OCI-LY7 (cell line): ENCODE results near the gene ATP2B3. TPM values are rescaled to one million over a fixed set of nuclear protein-coding genes. Genes with fewer than 3 reads are reported as not detected.

Experiments
- BruUV-seq: library from RNA; stranded (reverse); fragments of 400-500 nt; replicated peaks from 2 replicates; lab custom pipeline; 2021; lab: Mats Ljungman, UMichigan
- CTCF ChIA-PET: fragments of 300-600 bp; sonication (Branson Sonifier 250); formaldehyde crosslinking; loops from one replicate; lab custom pipeline; 2022; ENCODE audit warnings: antibody characterized with exemption; ENCODE audit not compliant: unreplicated experiment; lab: Charles Lee
- POLR2A ChIA-PET: fragments of 300-600 bp; sonication (Branson Sonifier 250); formaldehyde crosslinking; loops from one replicate; lab custom pipeline; 2022; ENCODE audit warnings: antibody characterized with exemption; lab: Charles Lee
- DNase-seq: peaks from one replicate; pipeline ENCODE4 v3.0.0-alpha.2; 2015; ENCODE audit warnings: low spot score
- H2AFZ ChIP-seq: fragments of 200-600 bp; sonication (generic), shearing (Covaris generic); 2 replicates; pipeline ENCODE4 v1.6.1; 2014; ENCODE audit warnings: mild to moderate bottlenecking, antibody characterized with exemption, low read length, moderate library complexity
- H3K27ac ChIP-seq: fragments of 200-600 bp; sonication (generic); 2 replicates; pipeline ENCODE4 v1.5.1; 2014; ENCODE audit warnings: mixed run types, low read depth, mild to moderate bottlenecking, moderate library complexity, low read length, inconsistent platforms; ENCODE audit not compliant: poor library complexity, severe bottlenecking
- H3K36me3 ChIP-seq: fragments of 200-600 bp; sonication (generic); 2 replicates; pipeline ENCODE4 v1.6.1; 2014; ENCODE audit warnings: mild to moderate bottlenecking, antibody characterized with exemption, low read length, moderate library complexity, mixed read lengths; ENCODE audit not compliant: insufficient read depth
- H3K4me1 ChIP-seq: fragments of 200-600 bp; sonication (generic); 2 replicates; pipeline ENCODE4 v1.5.1; 2014; ENCODE audit warnings: mild to moderate bottlenecking, low read length; ENCODE audit not compliant: insufficient read depth, poor library complexity, severe bottlenecking
- H3K4me2 ChIP-seq: fragments of 200-600 bp; sonication (generic); 2 replicates; pipeline ENCODE4 v1.6.1; 2014; ENCODE audit warnings: mild to moderate bottlenecking, low read length
- H3K4me3 ChIP-seq: fragments of 200-600 bp; sonication (generic); 2 replicates; pipeline ENCODE4 v1.5.1; 2014; ENCODE audit warnings: mild to moderate bottlenecking, low read depth, low read length; ENCODE audit not compliant: poor library complexity, severe bottlenecking
- H3K79me2 ChIP-seq: fragments of 200-600 bp; sonication (generic); 2 replicates; pipeline ENCODE4 v1.6.1; 2016; ENCODE audit warnings: low read depth, mild to moderate bottlenecking, low read length, moderate library complexity, mixed read lengths; ENCODE audit not compliant: insufficient read depth
- H3K9me2 ChIP-seq: fragments of 200-600 bp; sonication (generic); 2 replicates; pipeline ENCODE4 v1.6.1; 2016; ENCODE audit warnings: mild to moderate bottlenecking, low read length, mixed read lengths; ENCODE audit not compliant: insufficient read depth
- H3K9me3 ChIP-seq: fragments of 200-600 bp; sonication (generic); 2 replicates; pipeline ENCODE4 v1.6.1; 2014; ENCODE audit warnings: mild to moderate bottlenecking, mixed run types, low read length, mixed read lengths
- H4K20me1 ChIP-seq: fragments of 200-600 bp; sonication (generic); 2 replicates; pipeline ENCODE4 v1.6.1; 2014; ENCODE audit warnings: mild to moderate bottlenecking, antibody characterized with exemption, low read length, moderate library complexity, mixed read lengths; ENCODE audit not compliant: insufficient read depth
- EZH2phosphoT487 ChIP-seq: fragments of 200-600 bp; sonication (generic); IDR thresholded peaks from 2 replicates; pipeline ENCODE4 v1.6.1; 2018; ENCODE audit warnings: low read depth, borderline replicate concordance, mild to moderate bottlenecking, mixed run types, antibody characterized with exemption, low read length, moderate library complexity, mixed read lengths
- intact Hi-C: fragments of 100-400 bp; cut with micrococcal nuclease; formaldehyde crosslinking; loops from one replicate; pipeline ENCODE4 v1.10.0; 2022; ENCODE audit not compliant: unreplicated experiment
- total RNA-seq, 2 experiments: library from RNA; depleted of rRNA in 1 of 2; stranded (reverse); fragments of >200 nt in 1 of 2; shearing (Covaris generic) in 1 of 2; gene quantifications; 2 replicates each; pipeline ENCODE4 v1.2.3, GENCODE V29; 2014 to 2022
- TF ChIP-seq, protein P1 (sequence below): fragments of 200-600 bp; sonication (generic); conservative IDR thresholded peaks from 2 replicates; pipeline ENCODE4 v1.5.1; 2014; ENCODE audit warnings: mild to moderate bottlenecking, antibody characterized with exemption, low read length, moderate library complexity, mixed read lengths

ATP2B3 gene
- total RNA-seq, 2 experiments from 2014 or later = not detected

DNA sequence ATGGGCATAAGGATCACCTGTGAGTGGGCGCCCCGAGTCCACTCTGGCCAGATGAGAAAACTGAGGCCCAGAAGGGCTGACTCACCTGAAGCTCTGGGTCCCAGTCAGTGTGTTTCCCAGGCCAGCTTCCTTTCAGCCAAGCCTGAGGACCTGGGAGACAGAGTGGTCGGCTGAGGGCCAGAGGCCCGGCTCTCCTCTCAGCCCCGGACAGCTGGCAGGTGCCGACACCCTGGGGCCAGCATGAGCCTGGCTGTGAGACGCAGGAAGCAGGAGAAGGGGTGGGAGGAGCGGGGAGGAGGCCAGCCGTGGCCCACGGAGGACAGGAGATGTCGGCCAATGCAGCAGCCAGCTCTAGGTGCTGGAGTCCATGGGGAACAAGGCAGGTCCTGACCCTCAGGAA is 28.9 kb downstream of the ATP2B3 start:
- Histone ChIP-seq H2AFZ (no peak overlapping the region), H3K27ac (no peak overlapping the region), H3K79me2 (no peaks in the 10 kb centered on the region), H3K36me3 (no peaks in the 10 kb centered on the region), H3K9me2 (no peaks in the 10 kb centered on the region), H4K20me1 (no peaks in the 10 kb centered on the region), H3K4me2 (no peak overlapping the region), H3K4me1 (no peaks in the 10 kb centered on the region), H3K9me3 (no peaks in the 10 kb centered on the region), H3K4me3 (no peak overlapping the region)
- intact Hi-C loops = no loop called here
- POLR2A ChIA-PET = no interaction called here
- TF ChIP-seq, protein P1, sequence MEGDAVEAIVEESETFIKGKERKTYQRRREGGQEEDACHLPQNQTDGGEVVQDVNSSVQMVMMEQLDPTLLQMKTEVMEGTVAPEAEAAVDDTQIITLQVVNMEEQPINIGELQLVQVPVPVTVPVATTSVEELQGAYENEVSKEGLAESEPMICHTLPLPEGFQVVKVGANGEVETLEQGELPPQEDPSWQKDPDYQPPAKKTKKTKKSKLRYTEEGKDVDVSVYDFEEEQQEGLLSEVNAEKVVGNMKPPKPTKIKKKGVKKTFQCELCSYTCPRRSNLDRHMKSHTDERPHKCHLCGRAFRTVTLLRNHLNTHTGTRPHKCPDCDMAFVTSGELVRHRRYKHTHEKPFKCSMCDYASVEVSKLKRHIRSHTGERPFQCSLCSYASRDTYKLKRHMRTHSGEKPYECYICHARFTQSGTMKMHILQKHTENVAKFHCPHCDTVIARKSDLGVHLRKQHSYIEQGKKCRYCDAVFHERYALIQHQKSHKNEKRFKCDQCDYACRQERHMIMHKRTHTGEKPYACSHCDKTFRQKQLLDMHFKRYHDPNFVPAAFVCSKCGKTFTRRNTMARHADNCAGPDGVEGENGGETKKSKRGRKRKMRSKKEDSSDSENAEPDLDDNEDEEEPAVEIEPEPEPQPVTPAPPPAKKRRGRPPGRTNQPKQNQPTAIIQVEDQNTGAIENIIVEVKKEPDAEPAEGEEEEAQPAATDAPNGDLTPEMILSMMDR = no peak
- TF ChIP-seq EZH2phosphoT487 = no peak
- CTCF ChIA-PET = no interaction called here
- BruUV-seq = no TSS peak
- DNase-seq = no peak

DNA sequence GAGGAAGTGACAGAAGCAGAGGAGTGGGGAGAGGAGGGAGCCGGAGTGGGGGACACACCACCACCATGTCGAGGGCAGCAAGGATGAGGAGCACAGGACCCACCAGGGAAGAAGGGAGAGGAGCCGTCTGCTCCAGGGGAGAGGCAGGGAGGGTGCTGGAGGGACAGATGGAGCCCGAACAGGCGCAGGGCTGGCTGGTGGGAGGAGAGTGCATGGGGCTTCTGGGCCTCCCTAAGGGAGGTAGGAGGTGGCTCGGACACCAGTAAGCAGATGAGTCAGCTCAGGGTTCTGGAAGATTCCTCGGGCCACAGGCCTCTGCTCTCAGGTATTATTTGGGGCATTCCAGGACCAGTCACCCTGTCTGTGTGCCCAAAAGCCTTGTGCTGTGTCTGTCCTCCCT is 29.8 kb downstream of the ATP2B3 start:
- H3K27ac ChIP-seq = no peak overlapping the region
- TF ChIP-seq EZH2phosphoT487 = no peak
- TF ChIP-seq, protein P1 = no peak
- H3K79me2 ChIP-seq = no peaks in the 10 kb centered on the region
- no peaks in the 10 kb centered on the region for H3K4me1 ChIP-seq
- CTCF ChIA-PET = no interaction called here
- DNase-seq = no peak
- no peak overlapping the region for H3K4me3 ChIP-seq
- H3K36me3 ChIP-seq = no peaks in the 10 kb centered on the region
- BruUV-seq = no TSS peak
- H2AFZ ChIP-seq = no peak overlapping the region
- H3K9me2 ChIP-seq = no peaks in the 10 kb centered on the region
- intact Hi-C loops = no loop called here
- no peaks in the 10 kb centered on the region for H3K9me3 ChIP-seq
- H4K20me1 ChIP-seq = no peaks in the 10 kb centered on the region
- H3K4me2 ChIP-seq = no peak overlapping the region
- POLR2A ChIA-PET = no interaction called here

DNA sequence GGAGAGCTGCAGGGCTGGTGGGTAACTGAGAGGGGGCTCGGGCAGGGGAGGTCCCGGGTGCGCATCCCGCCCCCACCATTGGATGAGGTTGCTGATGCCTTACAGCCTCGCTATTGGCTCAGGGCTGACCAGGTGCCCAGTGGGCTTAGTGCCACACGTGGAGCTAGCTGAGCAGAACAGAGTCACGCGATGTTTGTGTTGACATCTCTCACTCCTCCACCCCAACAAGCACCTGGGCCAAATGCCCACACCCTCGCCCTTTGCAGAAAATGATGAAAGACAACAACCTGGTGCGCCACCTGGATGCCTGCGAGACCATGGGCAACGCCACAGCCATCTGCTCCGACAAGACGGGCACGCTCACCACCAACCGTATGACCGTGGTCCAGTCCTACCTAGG is 31.8 kb downstream of the ATP2B3 start:
- no peak overlapping the region for H3K4me3 ChIP-seq
- no peaks in the 10 kb centered on the region for H3K4me1 ChIP-seq
- BruUV-seq = no TSS peak
- intact Hi-C loops = no loop called here
- no peak overlapping the region for H3K27ac ChIP-seq
- H2AFZ ChIP-seq = no peak overlapping the region
- H3K9me3 ChIP-seq = no peaks in the 10 kb centered on the region
- H3K79me2 ChIP-seq = no peaks in the 10 kb centered on the region
- no peak for TF ChIP-seq EZH2phosphoT487
- TF ChIP-seq, protein P1 = no peak
- ChIA-PET CTCF (no interaction called here), POLR2A (no interaction called here)
- no peaks in the 10 kb centered on the region for H4K20me1 ChIP-seq
- no peaks in the 10 kb centered on the region for H3K9me2 ChIP-seq
- H3K4me2 ChIP-seq = no peak overlapping the region
- no peak for DNase-seq
- no peaks in the 10 kb centered on the region for H3K36me3 ChIP-seq
